Breast epithelium (tissue), 3 donors: ENCODE measurements around the gene PRDM11.

Experiments used
- CTCF ChIP-seq, 3 donors: fragments of 450-650 bp; IDR thresholded peaks; one replicate each; pipeline ENCODE4 v1.5.1; 2016 to 2017; ENCODE audit warnings: antibody characterized with exemption in 3 of 3, mild to moderate bottlenecking in 3 of 3, moderate library complexity in 3 of 3
- POLR2A ChIP-seq: fragments of 450-650 bp; IDR thresholded peaks from one replicate; pipeline ENCODE4 v1.6.1; 2016; ENCODE audit warnings: antibody characterized with exemption, mild to moderate bottlenecking, moderate library complexity

DNA sequence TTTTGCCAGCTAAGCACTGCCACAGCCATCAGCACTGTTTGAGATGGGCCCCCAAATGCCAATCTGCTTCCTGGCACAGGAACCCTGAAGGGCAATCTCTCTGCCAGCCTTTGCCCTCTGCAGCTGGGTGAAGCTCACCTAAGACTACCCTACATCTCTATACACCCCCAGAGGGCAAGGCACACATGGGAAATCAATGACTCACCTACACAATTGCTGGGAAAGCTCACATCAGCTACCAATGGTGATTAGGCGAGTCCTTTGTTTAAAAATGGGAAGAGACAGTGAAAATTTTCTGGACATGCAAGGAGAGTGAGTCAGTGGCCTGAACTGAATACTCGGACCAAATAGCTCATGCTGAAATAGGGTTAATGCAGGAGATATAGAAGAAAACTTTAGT is 12.6 kb upstream of the PRDM11 start:
- no peak for TF ChIP-seq POLR2A
- TF ChIP-seq CTCF (IDR thresholded peaks at IDR 0.05), result no peak
